ENCODE measurements around the gene FOS.

FOS gene

DNA sequence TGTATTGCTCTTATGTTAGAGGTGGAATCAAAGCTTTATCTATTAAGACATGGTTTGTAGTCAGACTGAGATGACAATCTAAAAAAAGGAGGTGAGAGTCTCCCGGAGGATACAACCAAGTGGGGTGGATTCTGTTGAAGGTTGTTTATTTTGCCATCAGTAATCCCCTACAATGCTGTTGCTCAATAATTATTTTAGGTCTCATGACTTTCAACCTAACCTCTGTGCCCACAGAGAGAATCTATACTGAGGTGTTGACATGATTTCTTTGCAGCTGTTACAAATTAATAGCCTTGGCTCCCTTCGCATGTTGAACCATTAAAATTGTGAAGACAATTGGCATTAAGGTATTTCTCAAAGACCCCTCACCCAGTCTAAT lies 28.7 kb upstream of the FOS start:
- H3K4me3 ChIP-seq (ENCODE audit: low read depth in 1 of 2, low read length in 2 of 2), result no peak overlapping the region
- H3K9me3 ChIP-seq (ENCODE audit: control insufficient read depth in 1 of 2, low read length in 2 of 2), result no peaks in the 10 kb centered on the region
- no peaks in the 10 kb centered on the region for H3K36me3 ChIP-seq (ENCODE audit: control insufficient read depth in 1 of 2, insufficient read depth in 2 of 2, low read length in 2 of 2)
- H3K4me1 ChIP-seq (ENCODE audit: control insufficient read depth in 1 of 2, insufficient read depth in 2 of 2, low read length in 2 of 2), result peaks cover 33 to 35% of the 10 kb centered on the region in 2 donors
- H3K9ac ChIP-seq (ENCODE audit: low read depth in 1 of 2, low read length in 2 of 2), result no peak overlapping the region
- no peaks in the 10 kb centered on the region for H3K27me3 ChIP-seq (ENCODE audit: control insufficient read depth in 1 of 2, insufficient read depth in 2 of 2, low read length in 2 of 2)
- no peak overlapping the region for H3K27ac ChIP-seq (ENCODE audit: low read depth, low read length)

DNA sequence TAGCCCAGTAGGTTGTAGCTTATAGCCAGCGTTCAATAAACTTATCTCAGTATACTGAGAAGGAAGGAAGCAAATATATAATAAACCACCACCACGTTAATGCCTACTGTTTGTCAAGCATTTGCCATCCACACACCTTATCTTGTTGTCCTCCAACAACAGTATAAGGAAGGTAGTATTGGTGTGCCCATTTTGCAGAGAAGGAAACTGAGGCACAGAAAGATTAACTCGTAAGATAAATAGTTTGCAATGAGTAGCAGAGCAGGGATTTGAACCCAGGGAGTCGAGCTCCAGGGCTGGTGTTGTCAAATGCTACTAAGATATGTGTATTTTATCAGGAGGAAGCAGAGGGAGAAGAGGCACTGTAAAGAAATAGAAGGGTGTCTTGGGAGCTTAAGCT lies 27.8 kb upstream of the FOS start:
- Histone ChIP-seq H3K36me3 (ENCODE audit: control insufficient read depth in 1 of 2, insufficient read depth in 2 of 2, low read length in 2 of 2) (no peaks in the 10 kb centered on the region), H3K9ac (ENCODE audit: low read depth in 1 of 2, low read length in 2 of 2) (no peak overlapping the region), H3K27ac (ENCODE audit: low read depth, low read length) (no peak overlapping the region), H3K27me3 (ENCODE audit: control insufficient read depth in 1 of 2, insufficient read depth in 2 of 2, low read length in 2 of 2) (no peaks in the 10 kb centered on the region), H3K4me3 (ENCODE audit: low read depth in 1 of 2, low read length in 2 of 2) (no peak overlapping the region), H3K4me1 (ENCODE audit: control insufficient read depth in 1 of 2, insufficient read depth in 2 of 2, low read length in 2 of 2) (peaks cover 40 to 42% of the 10 kb centered on the region in 2 donors), H3K9me3 (ENCODE audit: control insufficient read depth in 1 of 2, low read length in 2 of 2) (no peaks in the 10 kb centered on the region)

GRCh38 chr14:75252254-75252837 lies 26.3 kb upstream of the FOS start:
- Histone ChIP-seq H3K4me1 (ENCODE audit: control insufficient read depth in 1 of 2, insufficient read depth in 2 of 2, low read length in 2 of 2) (peaks cover 34 to 39% of the 10 kb centered on the region in 2 donors), H3K27ac (ENCODE audit: low read depth, low read length) (peak overlapping the region; percentile 86), H3K27me3 (ENCODE audit: control insufficient read depth in 1 of 2, insufficient read depth in 2 of 2, low read length in 2 of 2) (no peaks in the 10 kb centered on the region), H3K36me3 (ENCODE audit: control insufficient read depth in 1 of 2, insufficient read depth in 2 of 2, low read length in 2 of 2) (no peaks in the 10 kb centered on the region), H3K9me3 (ENCODE audit: control insufficient read depth in 1 of 2, low read length in 2 of 2) (no peaks in the 10 kb centered on the region), H3K9ac (ENCODE audit: low read depth in 1 of 2, low read length in 2 of 2) (peak overlapping the region in 1 of 2 donors; percentile 36), H3K4me3 (ENCODE audit: low read depth in 1 of 2, low read length in 2 of 2) (no peak overlapping the region)

- no peaks in the 10 kb centered on the region for H3K27me3 ChIP-seq (ENCODE audit: control insufficient read depth in 1 of 2, insufficient read depth in 2 of 2, low read length in 2 of 2)
- peak overlapping the region; percentile 51 to 60 for H3K9ac ChIP-seq (ENCODE audit: low read depth in 1 of 2, low read length in 2 of 2)
- H3K36me3 ChIP-seq (ENCODE audit: control insufficient read depth in 1 of 2, insufficient read depth in 2 of 2, low read length in 2 of 2), result no peaks in the 10 kb centered on the region
- peaks cover 33 to 46% of the 10 kb centered on the region in 2 donors for H3K4me1 ChIP-seq (ENCODE audit: control insufficient read depth in 1 of 2, insufficient read depth in 2 of 2, low read length in 2 of 2)
- peak overlapping the region; percentile 86 for H3K27ac ChIP-seq (ENCODE audit: low read depth, low read length)
- peak overlapping the region; percentile 5 to 18 for H3K4me3 ChIP-seq (ENCODE audit: low read depth in 1 of 2, low read length in 2 of 2)
- no peaks in the 10 kb centered on the region for H3K9me3 ChIP-seq (ENCODE audit: control insufficient read depth in 1 of 2, low read length in 2 of 2)
These were observed 24.2 kb upstream of the FOS start for GRCh38 chr14:75254381-75254822.

DNA sequence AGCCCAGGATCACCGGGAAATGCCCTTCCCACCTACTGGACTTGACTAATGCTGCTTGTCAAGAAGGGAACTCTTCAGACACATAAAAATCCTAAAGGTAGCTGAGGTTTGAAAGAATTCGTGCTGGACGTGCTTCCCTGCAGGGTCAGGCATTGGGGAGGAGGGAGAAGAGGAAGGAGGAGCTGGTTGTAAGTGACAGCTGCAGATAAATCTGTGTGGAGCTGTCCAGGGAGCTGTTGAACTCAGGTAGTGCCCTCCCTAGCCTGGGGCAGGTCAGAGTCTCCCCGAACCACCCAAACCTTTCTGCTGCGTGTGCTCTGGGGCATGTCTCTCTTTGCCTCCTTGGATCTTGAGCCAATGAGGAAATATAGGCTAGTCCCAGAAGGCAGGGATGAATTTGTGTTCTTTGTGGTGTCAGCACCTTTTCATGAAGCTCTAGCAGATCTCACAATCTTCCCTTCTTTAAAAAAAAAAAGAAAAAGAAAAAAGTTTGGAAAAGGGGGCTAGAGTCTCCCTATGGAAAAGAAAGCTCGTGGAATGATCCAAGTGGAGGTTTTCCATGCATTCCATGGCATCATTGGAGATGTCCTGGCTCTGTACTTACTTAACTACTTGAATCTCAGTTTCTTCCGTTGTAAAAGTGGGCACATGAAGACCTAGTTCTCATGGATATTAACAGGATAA lies 23.6 kb upstream of the FOS start:
- H3K9ac ChIP-seq (ENCODE audit: low read depth in 1 of 2, low read length in 2 of 2), result peak overlapping the region; percentile 51 to 60
- no peaks in the 10 kb centered on the region for H3K9me3 ChIP-seq (ENCODE audit: control insufficient read depth in 1 of 2, low read length in 2 of 2)
- H3K27ac ChIP-seq (ENCODE audit: low read depth, low read length), result peak overlapping the region; percentile 86
- peak overlapping the region; percentile 5 to 18 for H3K4me3 ChIP-seq (ENCODE audit: low read depth in 1 of 2, low read length in 2 of 2)
- no peaks in the 10 kb centered on the region for H3K27me3 ChIP-seq (ENCODE audit: control insufficient read depth in 1 of 2, insufficient read depth in 2 of 2, low read length in 2 of 2)
- no peaks in the 10 kb centered on the region for H3K36me3 ChIP-seq (ENCODE audit: control insufficient read depth in 1 of 2, insufficient read depth in 2 of 2, low read length in 2 of 2)
- H3K4me1 ChIP-seq (ENCODE audit: control insufficient read depth in 1 of 2, insufficient read depth in 2 of 2, low read length in 2 of 2), result peaks cover 39 to 52% of the 10 kb centered on the region in 2 donors

DNA sequence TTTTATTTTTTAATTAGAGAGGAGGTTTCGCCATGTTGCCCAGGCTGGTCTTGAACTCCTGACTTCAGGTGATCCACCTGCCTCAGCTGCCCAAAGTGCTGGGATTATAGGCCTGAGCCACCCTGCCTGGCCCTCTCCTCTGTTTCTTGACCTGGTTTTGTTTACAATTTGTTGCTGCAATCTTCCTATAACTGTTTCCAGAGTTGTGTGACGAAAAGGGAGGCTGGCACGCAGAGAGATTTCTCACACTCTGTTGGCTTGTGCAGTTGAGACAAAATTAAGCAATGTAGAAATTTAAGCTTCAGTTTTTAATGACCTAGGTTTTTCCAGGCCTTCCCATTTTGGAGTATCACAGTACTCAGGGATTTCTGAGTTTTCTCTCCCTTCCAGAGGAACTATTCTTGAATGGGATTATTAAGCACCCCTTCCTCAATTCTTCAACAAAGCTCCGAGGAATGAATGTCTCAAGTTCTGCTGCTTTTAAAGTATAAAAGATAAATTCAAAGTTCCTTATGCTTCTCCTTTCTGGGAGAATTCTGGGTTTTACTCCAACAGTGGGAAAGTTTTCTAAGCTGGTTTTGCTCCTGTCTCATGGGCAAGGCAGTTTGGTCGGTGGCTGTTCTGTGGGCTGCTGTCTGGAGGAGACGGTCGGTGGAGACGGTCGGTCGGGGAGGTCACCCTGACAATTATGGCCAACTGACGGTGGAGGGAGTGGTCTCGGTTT lies 20.4 kb upstream of the FOS start:
- Histone ChIP-seq H3K4me1 (ENCODE audit: control insufficient read depth in 1 of 2, insufficient read depth in 2 of 2, low read length in 2 of 2) (peaks cover 33 to 45% of the 10 kb centered on the region in 2 donors), H3K9me3 (ENCODE audit: control insufficient read depth in 1 of 2, low read length in 2 of 2) (no peaks in the 10 kb centered on the region), H3K4me3 (ENCODE audit: low read depth in 1 of 2, low read length in 2 of 2) (peak overlapping the region; percentile 51 to 67), H3K27me3 (ENCODE audit: control insufficient read depth in 1 of 2, insufficient read depth in 2 of 2, low read length in 2 of 2) (no peaks in the 10 kb centered on the region), H3K27ac (ENCODE audit: low read depth, low read length) (peak overlapping the region; percentile 97), H3K9ac (ENCODE audit: low read depth in 1 of 2, low read length in 2 of 2) (peak overlapping the region; percentile 92 to 98), H3K36me3 (ENCODE audit: control insufficient read depth in 1 of 2, insufficient read depth in 2 of 2, low read length in 2 of 2) (no peaks in the 10 kb centered on the region)

DNA sequence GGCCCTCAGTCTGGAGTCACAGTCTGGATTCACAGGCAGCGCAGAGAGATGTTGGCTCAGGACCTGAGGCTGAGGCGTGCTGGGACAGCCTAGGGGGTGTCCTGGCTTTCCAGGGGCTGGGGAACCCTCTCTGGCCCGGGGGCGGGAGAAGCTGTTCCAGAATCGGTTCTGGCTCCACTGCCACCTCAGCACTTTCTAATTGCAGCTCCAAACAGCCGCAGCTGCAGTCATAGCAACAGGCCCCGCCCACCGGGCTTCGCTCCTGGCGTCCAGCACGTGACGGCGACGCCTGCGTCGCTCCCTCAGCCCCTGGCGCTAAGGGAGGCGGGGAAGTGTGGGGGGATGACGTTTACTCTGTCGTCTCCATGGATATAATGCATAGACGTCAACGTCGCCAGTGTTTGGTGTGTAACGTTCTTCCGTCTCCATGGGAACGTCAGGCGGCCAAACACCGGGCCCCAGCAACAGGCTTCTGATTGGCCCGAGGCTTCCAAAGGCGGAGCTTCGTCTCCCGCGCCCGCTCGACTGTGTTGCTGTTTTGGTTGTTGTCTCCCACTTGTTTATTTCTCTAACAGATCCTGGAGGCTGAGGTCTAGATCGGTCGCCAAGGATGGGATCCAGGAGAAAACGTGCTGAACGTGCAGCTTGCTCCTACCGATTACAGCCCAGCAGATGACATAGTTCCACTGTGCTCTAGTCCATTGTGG lies 19.7 kb upstream of the FOS start:
- H3K27ac ChIP-seq (ENCODE audit: low read depth, low read length), result peak overlapping the region; percentile 97
- no peaks in the 10 kb centered on the region for H3K27me3 ChIP-seq (ENCODE audit: control insufficient read depth in 1 of 2, insufficient read depth in 2 of 2, low read length in 2 of 2)
- no peaks in the 10 kb centered on the region for H3K9me3 ChIP-seq (ENCODE audit: control insufficient read depth in 1 of 2, low read length in 2 of 2)
- H3K4me3 ChIP-seq (ENCODE audit: low read depth in 1 of 2, low read length in 2 of 2), result peak overlapping the region; percentile 63 to 67
- H3K36me3 ChIP-seq (ENCODE audit: control insufficient read depth in 1 of 2, insufficient read depth in 2 of 2, low read length in 2 of 2), result no peaks in the 10 kb centered on the region
- H3K4me1 ChIP-seq (ENCODE audit: control insufficient read depth in 1 of 2, insufficient read depth in 2 of 2, low read length in 2 of 2), result peaks cover 33 to 50% of the 10 kb centered on the region in 2 donors
- peak overlapping the region; percentile 96 to 98 for H3K9ac ChIP-seq (ENCODE audit: low read depth in 1 of 2, low read length in 2 of 2)

- Histone ChIP-seq H3K36me3 (ENCODE audit: control insufficient read depth in 1 of 2, insufficient read depth in 2 of 2, low read length in 2 of 2) (no peaks in the 10 kb centered on the region), H3K27me3 (ENCODE audit: control insufficient read depth in 1 of 2, insufficient read depth in 2 of 2, low read length in 2 of 2) (no peaks in the 10 kb centered on the region), H3K9ac (ENCODE audit: low read depth in 1 of 2, low read length in 2 of 2) (peak overlapping the region; percentile 74 to 96), H3K4me3 (ENCODE audit: low read depth in 1 of 2, low read length in 2 of 2) (peak overlapping the region; percentile 63 to 67), H3K4me1 (ENCODE audit: control insufficient read depth in 1 of 2, insufficient read depth in 2 of 2, low read length in 2 of 2) (peaks cover 32 to 47% of the 10 kb centered on the region in 2 donors), H3K9me3 (ENCODE audit: control insufficient read depth in 1 of 2, low read length in 2 of 2) (no peaks in the 10 kb centered on the region), H3K27ac (ENCODE audit: low read depth, low read length) (peak overlapping the region; percentile 97)
These were observed 19.1 kb upstream of the FOS start for GRCh38 chr14:75259510-75259855.

- H3K27me3 ChIP-seq (ENCODE audit: control insufficient read depth in 1 of 2, insufficient read depth in 2 of 2, low read length in 2 of 2), result no peaks in the 10 kb centered on the region
- peak overlapping the region; percentile 74 to 96 for H3K9ac ChIP-seq (ENCODE audit: low read depth in 1 of 2, low read length in 2 of 2)
- H3K9me3 ChIP-seq (ENCODE audit: control insufficient read depth in 1 of 2, low read length in 2 of 2), result no peaks in the 10 kb centered on the region
- H3K27ac ChIP-seq (ENCODE audit: low read depth, low read length), result peak overlapping the region; percentile 97
- H3K36me3 ChIP-seq (ENCODE audit: control insufficient read depth in 1 of 2, insufficient read depth in 2 of 2, low read length in 2 of 2), result no peaks in the 10 kb centered on the region
- H3K4me1 ChIP-seq (ENCODE audit: control insufficient read depth in 1 of 2, insufficient read depth in 2 of 2, low read length in 2 of 2), result peaks cover 25 to 41% of the 10 kb centered on the region in 2 donors
- H3K4me3 ChIP-seq (ENCODE audit: low read depth in 1 of 2, low read length in 2 of 2), result peak overlapping the region in 1 of 2 donors; percentile 63
These were observed 18.4 kb upstream of the FOS start for GRCh38 chr14:75260025-75260763.
